Activated CD4-positive, alpha-beta T cell treated with anti-CD3 and anti-CD28 coated beads, Interleukin-2, amount 50 U/mL, for 4 hours (primary cell): Measurements from ENCODE around the gene MYH16.
A peak's percentile ranks its signal among the peaks of the same experiment; 100 is the strongest.
"Not testable (repeated sequence)": the region's sequence is repeated elsewhere in the genome, so short reads cannot be mapped to it uniquely, and the experiment has no call there.

ENCODE experiments used
- DNase-seq, 2 experiments: peaks; one replicate each; pipeline ENCODE4 v3.0.0-alpha.2; 2020

MYH16 gene

GRCh38 chr7:99309111-99309510 lies 36.5 kb downstream of the MYH16 start:
- DNase-seq = no peak

GRCh38 chr7:99310004-99310403 lies 37.4 kb downstream of the MYH16 start:
- DNase-seq = no peak

GRCh38 chr7:99311702-99312101 lies 39.1 kb downstream of the MYH16 start:
- DNase-seq = no peak

GRCh38 chr7:99312316-99313203 lies 39.9 kb downstream of the MYH16 start:
- peak; percentile 68 to 75 for DNase-seq

- no peak for DNase-seq
These were observed 40.5 kb downstream of the MYH16 start for GRCh38 chr7:99313204-99313573.

- no peak for DNase-seq
These were observed 41.9 kb downstream of the MYH16 start for GRCh38 chr7:99314504-99314903.

GRCh38 chr7:99320371-99320770 lies 47.7 kb downstream of the MYH16 start:
- DNase-seq = no peak

- DNase-seq = not testable (repeated sequence)
These were observed 50.0 kb downstream of the MYH16 start for GRCh38 chr7:99322659-99323058.

- no peak for DNase-seq
These were observed 51.9 kb downstream of the MYH16 start for GRCh38 chr7:99324559-99324958.

- DNase-seq = no peak
These were observed 52.4 kb downstream of the MYH16 start for GRCh38 chr7:99325001-99325493.

GRCh38 chr7:99325592-99326407 lies 53.2 kb downstream of the MYH16 start, which contains the start of gene ARPC1A:
TSS of gene ARPC1A (plus strand) at chr7:99325898. CDS start at chr7:99333354, 7,456 bp downstream.
- DNase-seq = peak; percentile 86

GRCh38 chr7:99326408-99326782 lies 53.8 kb downstream of the MYH16 start:
- DNase-seq = no peak

GRCh38 chr7:99330314-99330961 lies 57.8 kb downstream of the MYH16 start:
- not testable (repeated sequence) for DNase-seq

GRCh38 chr7:99331002-99331401 lies 58.4 kb downstream of the MYH16 start:
- no peak for DNase-seq

GRCh38 chr7:99339595-99339994 lies 67.0 kb downstream of the MYH16 start:
- no peak for DNase-seq

- no peak for DNase-seq
These were observed 68.0 kb downstream of the MYH16 start for GRCh38 chr7:99340659-99341058.

GRCh38 chr7:99344061-99344647 lies 71.5 kb downstream of the MYH16 start:
- DNase-seq = no peak

GRCh38 chr7:99350641-99351040 lies 78.0 kb downstream of the MYH16 start:
- DNase-seq = not testable (repeated sequence)

GRCh38 chr7:99352247-99352646 lies 79.6 kb downstream of the MYH16 start:
- DNase-seq = no peak

- DNase-seq = no peak
These were observed 82.5 kb downstream of the MYH16 start for GRCh38 chr7:99355098-99355497.

- DNase-seq = no peak
These were observed 85.3 kb downstream of the MYH16 start for GRCh38 chr7:99357701-99358490.

GRCh38 chr7:99358521-99358920 lies 85.9 kb downstream of the MYH16 start:
- DNase-seq = not testable (repeated sequence)
